GM12801 (cell line): ENCODE results near the gene DNASE2.

Experiments
- CTCF ChIP-seq: IDR thresholded peaks from one replicate; pipeline ENCODE4 v1.5.1; 2011; ENCODE audit warnings: control low read depth; ENCODE audit not compliant: insufficient read length; ENCODE audit errors: extremely low read depth

The DNASE2 gene

GRCh38 chr19:12913011-12913561, 31.8 kb upstream of the DNASE2 start:
- no peak for TF ChIP-seq CTCF

- TF ChIP-seq CTCF = no peak
Observed at GRCh38 chr19:12912571-12912970, 31.3 kb upstream of the DNASE2 start.

- TF ChIP-seq CTCF = no peak
Observed at GRCh38 chr19:12907166-12907565, 25.9 kb upstream of the DNASE2 start.

GRCh38 chr19:12899891-12900518, 18.8 kb upstream of the DNASE2 start:
- no peak for TF ChIP-seq CTCF

GRCh38 chr19:12896460-12896859, 15.2 kb upstream of the DNASE2 start:
- TF ChIP-seq CTCF = no peak

- no peak for TF ChIP-seq CTCF
Observed at GRCh38 chr19:12893582-12893981, 12.3 kb upstream of the DNASE2 start.

- TF ChIP-seq CTCF = no peak
Observed at GRCh38 chr19:12891553-12892021, 10.3 kb upstream of the DNASE2 start.
